Erythroblast (primary cell): ENCODE results near the gene CASP8.
"Not testable (repeated sequence)": the region's sequence is repeated elsewhere in the genome, so short reads cannot be mapped to it uniquely, and the experiment has no call there.

Experiments used
- GATA1 ChIP-seq: IDR thresholded peaks from 2 replicates; pipeline ENCODE4 v1.6.1; 2011; ENCODE audit warnings: low read depth, mild to moderate bottlenecking, control low read depth, low read length, moderate library complexity
- POLR2A ChIP-seq: IDR thresholded peaks from 2 replicates; pipeline ENCODE4 v1.6.1; 2011; ENCODE audit warnings: mild to moderate bottlenecking, low read length

DNA sequence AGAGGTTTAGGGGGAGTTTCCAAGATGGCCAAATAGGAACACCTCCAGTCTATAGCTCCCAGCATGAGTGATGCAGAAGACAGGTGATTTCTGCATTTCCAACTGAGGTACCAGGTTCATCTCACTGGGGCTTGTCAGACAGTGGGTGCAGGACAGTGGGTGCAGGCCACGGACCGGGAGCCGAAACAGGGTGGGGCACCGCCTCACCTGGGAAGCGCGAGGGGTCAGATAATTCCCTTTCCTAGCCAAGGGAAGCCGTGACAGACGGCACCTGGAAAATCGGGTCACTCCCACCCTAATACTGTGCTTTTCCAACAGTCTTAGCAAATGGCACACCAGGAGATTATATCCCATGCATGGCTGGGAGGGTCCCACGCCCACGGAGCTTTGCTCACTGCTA is 39.6 kb downstream of the CASP8 start:
- not testable (repeated sequence) for TF ChIP-seq POLR2A, GATA1
